DND-41 (cell line): ENCODE data around the gene COX5B.

Experiments
- ATAC-seq: fragments of 200-7000 bp; cut with Tn5 transposase; 3 replicates; pipeline ENCODE4 v1.9.1; 2021; ENCODE audit warnings: low read depth; ENCODE audit not compliant: insufficient read depth
- DNase-seq: peaks from one replicate; pipeline ENCODE4 v3.0.0-alpha.2; 2020
- H2AFZ ChIP-seq: 2 replicates; pipeline ENCODE4 v1.6.0; 2012; ENCODE audit warnings: low read depth, low read length
- H3K27ac ChIP-seq: 2 replicates; pipeline ENCODE4 v1.5.1; 2012; ENCODE audit warnings: low read length, inconsistent platforms
- H3K27me3 ChIP-seq: fragments of 200-600 bp; sonication (generic); 2 replicates; pipeline ENCODE4 v1.6.0; 2012; ENCODE audit warnings: low read length, mild to moderate bottlenecking, inconsistent platforms; ENCODE audit not compliant: insufficient read depth, poor library complexity
- H3K36me3 ChIP-seq: 2 replicates; pipeline ENCODE4 v1.5.1; 2012; ENCODE audit warnings: low read length, inconsistent platforms; ENCODE audit not compliant: insufficient read depth
- H3K4me1 ChIP-seq: 2 replicates; pipeline ENCODE4 v1.5.1; 2012; ENCODE audit warnings: mild to moderate bottlenecking, low read length; ENCODE audit not compliant: insufficient read depth
- H3K4me2 ChIP-seq: 2 replicates; pipeline ENCODE4 v1.6.0; 2012; ENCODE audit warnings: mild to moderate bottlenecking, moderate library complexity, low read length, inconsistent platforms; ENCODE audit not compliant: insufficient read depth
- H3K4me3 ChIP-seq, 2 experiments: fragments of 200-600 bp in 1 of 2; shearing (Covaris generic) in 1 of 2; 2 replicates each; pipeline ENCODE4 v1.5.1; 2012 to 2016; ENCODE audit warnings: inconsistent platforms in 2 of 2, low read length in 2 of 2, mild to moderate bottlenecking in 2 of 2, low read depth in 1 of 2, moderate library complexity in 1 of 2
- H3K79me2 ChIP-seq: 2 replicates; pipeline ENCODE4 v1.6.0; 2012; ENCODE audit warnings: low read length, inconsistent platforms; ENCODE audit not compliant: insufficient read depth
- H3K9ac ChIP-seq: 2 replicates; pipeline ENCODE4 v1.6.0; 2012; ENCODE audit warnings: low read depth, mild to moderate bottlenecking, inconsistent platforms, low read length, moderate library complexity
- H3K9me3 ChIP-seq: 2 replicates; pipeline ENCODE4 v1.5.1; 2012; ENCODE audit warnings: low read length, moderate library complexity, mild to moderate bottlenecking, inconsistent platforms; ENCODE audit not compliant: insufficient read depth, severe bottlenecking
- H4K20me1 ChIP-seq: 2 replicates; pipeline ENCODE4 v1.6.0; 2012; ENCODE audit warnings: low read length; ENCODE audit not compliant: insufficient read depth
- CTCF ChIP-seq: IDR thresholded peaks from 2 replicates; pipeline ENCODE4 v1.5.1; 2012; ENCODE audit warnings: borderline replicate concordance, low read length, moderate library complexity, mild to moderate bottlenecking; ENCODE audit not compliant: poor library complexity, severe bottlenecking; ENCODE audit errors: extremely low read depth
- EZH2 ChIP-seq: IDR thresholded peaks from 3 replicates; pipeline ENCODE4 v1.6.1; 2012; ENCODE audit warnings: borderline replicate concordance, low read depth, mild to moderate bottlenecking, moderate library complexity, low read length, inconsistent platforms; ENCODE audit not compliant: severe bottlenecking

Gene COX5B

GRCh38 chr2:97654791-97655190 lies 8.9 kb downstream of the COX5B start:
- H3K36me3 ChIP-seq = peaks cover 50% of the 10 kb centered on the region
- H3K9me3 ChIP-seq = no peaks in the 10 kb centered on the region
- H3K4me1 ChIP-seq = no peaks in the 10 kb centered on the region
- peaks cover 3% of the 10 kb centered on the region for H3K79me2 ChIP-seq
- H3K27ac ChIP-seq = no peak overlapping the region
- no peaks in the 10 kb centered on the region for H3K27me3 ChIP-seq
- H3K4me3 ChIP-seq = no peak overlapping the region
- ATAC-seq (no peak), DNase-seq (no peak)
- no peak overlapping the region for H3K9ac ChIP-seq
- TF ChIP-seq EZH2 = no peak
- no peak for TF ChIP-seq CTCF
- H4K20me1 ChIP-seq = peaks cover 24% of the 10 kb centered on the region
- H3K4me2 ChIP-seq = no peak overlapping the region
- no peak overlapping the region for H2AFZ ChIP-seq

GRCh38 chr2:97656129-97656755 lies 10.4 kb downstream of the COX5B start:
- Histone ChIP-seq H3K79me2 (peaks cover 17% of the 10 kb centered on the region), H3K27me3 (no peaks in the 10 kb centered on the region), H3K9me3 (no peaks in the 10 kb centered on the region), H3K4me1 (peaks cover 5% of the 10 kb centered on the region; the same call in 1 of the 2 replicates), H3K4me3 (no peak overlapping the region), H2AFZ (no peak overlapping the region), H3K4me2 (no peak overlapping the region), H3K27ac (no peak overlapping the region), H3K36me3 (peaks cover 63% of the 10 kb centered on the region), H3K9ac (no peak overlapping the region), H4K20me1 (peaks cover 38% of the 10 kb centered on the region)
- no peak for TF ChIP-seq CTCF
- no peak for TF ChIP-seq EZH2
- DNase-seq (no peak), ATAC-seq (no peak)

- DNase-seq (no peak), ATAC-seq (no peak)
- Histone ChIP-seq H3K4me3 (no peak overlapping the region), H3K27ac (no peak overlapping the region), H3K27me3 (no peaks in the 10 kb centered on the region), H2AFZ (no peak overlapping the region), H3K4me2 (no peak overlapping the region), H3K36me3 (peaks cover 71% of the 10 kb centered on the region), H3K9ac (no peak overlapping the region), H3K4me1 (peaks cover 14% of the 10 kb centered on the region), H3K79me2 (peaks cover 25% of the 10 kb centered on the region), H4K20me1 (peaks cover 47% of the 10 kb centered on the region), H3K9me3 (no peaks in the 10 kb centered on the region)
- TF ChIP-seq CTCF = no peak
- no peak for TF ChIP-seq EZH2
These were observed 11.2 kb downstream of the COX5B start for GRCh38 chr2:97656905-97657587.
